Measurements from ENCODE around the gene RTKN. TPM values are rescaled to one million over a fixed set of nuclear protein-coding genes. Genes with fewer than 3 reads are reported as not detected.

The RTKN gene
- total and polyA plus RNA-seq, 9 of the 15 experiments (the other 6 are each of a cell fraction or from before 2014, with no cell fraction given) = 0.14 to 6.9 (median 3.6) TPM

GRCh38 chr2:74385396-74385795 lies 56.3 kb downstream of the RTKN start:
- in situ Hi-C loops (cut with MboI) = no loop called here
- ATAC-seq (peak; percentile 31; the same call in 2 of the 3 replicates), DNase-seq (ENCODE audit: extremely low read depth in 1 of 4, low spot score in 3 of 4) (no peak), FAIRE-seq (no peak)
- no TSS peak for BruUV-seq (replicated peaks)
- H3K36me3 ChIP-seq (ENCODE audit: control insufficient read depth, insufficient read depth, low read length) = peaks cover 12% of the 10 kb centered on the region; the same call in 2 of the 3 replicates
- H3K9me1 ChIP-seq (ENCODE audit: control insufficient read depth, insufficient read depth, low read length) = no peaks in the 10 kb centered on the region
- no peak for TF ChIP-seq MYBL2 (IDR thresholded peaks at IDR 0.05; ENCODE audit: low read depth)
- no peak for TF ChIP-seq MYBL2 (CRISPR knock-in tag; IDR thresholded peaks at IDR 0.05; ENCODE audit: borderline replicate concordance)
- peak; percentile 81 for TF ChIP-seq RFX1 (IDR thresholded peaks at IDR 0.05)
- TF ChIP-seq HINFP (tag; conservative IDR thresholded peaks at IDR 0.05; ENCODE audit: low read depth) = no peak
- TF ChIP-seq CEBPB (tag; IDR thresholded peaks at IDR 0.05) = 0 out of 2 replicates have a peak, but pooled peaks have one; percentile 12
- TF ChIP-seq POLR3G (IDR thresholded peaks at IDR 0.05; ENCODE audit: extremely low read depth, insufficient read length, insufficient replicate concordance) = no peak
- TF ChIP-seq HOMEZ (CRISPR knock-in tag; IDR thresholded peaks at IDR 0.05) = no peak
- TF ChIP-seq E2F6 (IDR thresholded peaks at IDR 0.05; ENCODE audit: borderline replicate concordance in 1 of 2, extremely low read depth in 1 of 2, insufficient read depth in 1 of 2, insufficient read length in 1 of 2, low read depth in 1 of 2, low read length in 1 of 2, poor library complexity in 1 of 2, severe bottlenecking in 1 of 2) = no peak
- TF ChIP-seq ZNF124 (CRISPR knock-in tag; IDR thresholded peaks at IDR 0.05) = no peak
- TF ChIP-seq MEF2D (tag; conservative IDR thresholded peaks at IDR 0.05; ENCODE audit: low read depth) = no peak
- H3K4me3 ChIP-seq = no peak overlapping the region
- 0 out of 2 replicates have a peak, but pooled peaks cover 3% of the 10 kb centered on the region for H4K20me1 ChIP-seq (replicated peaks; ENCODE audit: control insufficient read depth, insufficient read depth, low read length)
- H3K27me3 ChIP-seq (ENCODE audit: control insufficient read depth in 2 of 2, insufficient read depth in 2 of 2, low read length in 2 of 2) = no peaks in the 10 kb centered on the region
- H3K9me3 ChIP-seq (replicated peaks; ENCODE audit: control insufficient read depth, insufficient read depth, low read depth, low read length) = no peaks in the 10 kb centered on the region
- ChIA-PET POLR2A (interaction anchor here (0.7 to 0.9 kb wide), 2 partner anchors 10 to 15 kb away, joined by 3 to 4 read pairs; no protein-coding TSS in a partner anchor), CTCF (ENCODE audit: low intra/inter-chr PET ratio) (interaction anchor here (0.5 kb wide), 1 partner anchor 68 kb away, joined by 3 read pairs; no protein-coding TSS in a partner anchor)
- peaks cover under 1 to 20% of the 10 kb centered on the region in 2 experiments; a peak in 2 of 5 replicates for H3K4me1 ChIP-seq (replicated peaks in 1 of 2; ENCODE audit: control insufficient read depth in 2 of 2, insufficient read depth in 2 of 2, low read length in 2 of 2)
- H2AFZ ChIP-seq (ENCODE audit: low read depth, low read length) = no peak overlapping the region
- H3K27ac ChIP-seq (ENCODE audit: extremely low read depth, low read depth, low read length) = no peak overlapping the region
- no peak overlapping the region for H3K9ac ChIP-seq (ENCODE audit: insufficient read depth in 1 of 2, low read depth in 2 of 2, low read length in 2 of 2)
- H3K4me2 ChIP-seq (ENCODE audit: insufficient read depth, low read length) = no peak overlapping the region
- intact Hi-C loops (cut with micrococcal nuclease) = no loop called here
- 81% methylated on average over 8 of the region's 8 CpGs for WGBS (ENCODE audit: insufficient coverage, low coverage, missing lambda C conversion rate)
- H3K79me2 ChIP-seq (ENCODE audit: control insufficient read depth, insufficient read depth, low read length) = peaks cover 20% of the 10 kb centered on the region; the same call in 2 of the 3 replicates

All from K562 (cell line).